ENCODE measurements around the gene RABGAP1.

The RABGAP1 gene

GRCh38 chr9:123084256-123084655 lies 143.4 kb downstream of the RABGAP1 start:
- no peak for DNase-seq (ENCODE audit: low spot score)

GRCh38 chr9:123085916-123086315 lies 145.1 kb downstream of the RABGAP1 start:
- DNase-seq (ENCODE audit: low spot score), result no peak

GRCh38 chr9:123087359-123087888 lies 146.6 kb downstream of the RABGAP1 start:
- no peak for DNase-seq (ENCODE audit: low spot score)

- no peak for DNase-seq (ENCODE audit: low spot score)
These were observed 148.2 kb downstream of the RABGAP1 start for GRCh38 chr9:123089040-123089439.

- DNase-seq (ENCODE audit: low spot score), result no peak
These were observed 149.0 kb downstream of the RABGAP1 start for GRCh38 chr9:123089790-123090189.

- no peak for DNase-seq (ENCODE audit: low spot score)
These were observed 149.5 kb downstream of the RABGAP1 start for GRCh38 chr9:123090198-123090896.

- DNase-seq (ENCODE audit: low spot score), result no peak
These were observed 150.1 kb downstream of the RABGAP1 start for GRCh38 chr9:123090956-123091355.

GRCh38 chr9:123091459-123091858 lies 150.6 kb downstream of the RABGAP1 start:
- no peak for DNase-seq (ENCODE audit: low spot score)

GRCh38 chr9:123093141-123093540 lies 152.3 kb downstream of the RABGAP1 start:
- DNase-seq (ENCODE audit: low spot score), result no peak

- no peak for DNase-seq (ENCODE audit: low spot score)
These were observed 156.2 kb downstream of the RABGAP1 start for GRCh38 chr9:123096987-123097386.

- DNase-seq (ENCODE audit: low spot score), result no peak
These were observed 156.7 kb downstream of the RABGAP1 start for GRCh38 chr9:123097430-123098095.

GRCh38 chr9:123098096-123098459 lies 157.3 kb downstream of the RABGAP1 start:
- no peak for DNase-seq (ENCODE audit: low spot score)

- no peak for DNase-seq (ENCODE audit: low spot score)
These were observed 158.2 kb downstream of the RABGAP1 start for GRCh38 chr9:123099042-123099441.

- no peak for DNase-seq (ENCODE audit: low spot score)
These were observed 158.7 kb downstream of the RABGAP1 start for GRCh38 chr9:123099548-123099947.

GRCh38 chr9:123102375-123103113 lies 161.7 kb downstream of the RABGAP1 start:
- no peak for DNase-seq (ENCODE audit: low spot score)

GRCh38 chr9:123104807-123105206 lies 164.0 kb downstream of the RABGAP1 start:
- DNase-seq (ENCODE audit: low spot score), result no peak

- DNase-seq (ENCODE audit: low spot score), result no peak
These were observed 164.7 kb downstream of the RABGAP1 start for GRCh38 chr9:123105490-123105889.

- DNase-seq (ENCODE audit: low spot score), result no peak
These were observed 166.9 kb downstream of the RABGAP1 start for GRCh38 chr9:123107639-123108285.

- no peak for DNase-seq (ENCODE audit: low spot score)
These were observed 168.2 kb downstream of the RABGAP1 start for GRCh38 chr9:123108976-123109375.

- no peak for DNase-seq (ENCODE audit: low spot score)
These were observed 168.9 kb downstream of the RABGAP1 start for GRCh38 chr9:123109540-123110279.

GRCh38 chr9:123111427-123112014 lies 170.7 kb downstream of the RABGAP1 start:
- no peak for DNase-seq (ENCODE audit: low spot score)
